Activated B cell treated with CpG ODN at 0.5 μM for 24 hours (primary cell): ENCODE measurements around the gene HSD3B7. TPM values are rescaled to one million over a fixed set of nuclear protein-coding genes. Genes with fewer than 3 reads are reported as not detected.

Experiments
- ATAC-seq: fragments of 200-7000 bp; cut with Tn5 transposase; one replicate; pipeline ENCODE4 v1.10.0; 2021; ENCODE audit warnings: low read depth, mild to moderate bottlenecking, moderate library complexity
- CTCF ChIA-PET: fragments of 350-600 bp; sonication (Branson Sonifier 250); formaldehyde crosslinking; loops from one replicate; lab custom pipeline; 2021; ENCODE audit warnings: antibody characterized with exemption; lab: Charles Lee
- POLR2A ChIA-PET: fragments of 350-600 bp; sonication (Branson Sonifier 250); formaldehyde crosslinking; loops from one replicate; lab custom pipeline; 2021; ENCODE audit warnings: antibody characterized with exemption; lab: Charles Lee
- DNase-seq: peaks from one replicate; pipeline ENCODE4 v3.0.0; 2022
- H3K27ac Mint-ChIP-seq: one replicate; pipeline ENCODE4 v1.8.0; 2020; ENCODE audit warnings: mixed read lengths
- H3K27me3 Mint-ChIP-seq: one replicate; pipeline ENCODE4 v1.8.0; 2021; ENCODE audit warnings: mixed read lengths
- H3K36me3 Mint-ChIP-seq: one replicate; pipeline ENCODE4 v1.8.0; 2021; ENCODE audit warnings: low read depth, mixed read lengths
- H3K4me1 Mint-ChIP-seq: one replicate; pipeline ENCODE4 v1.8.0; 2021; ENCODE audit warnings: mixed read lengths
- H3K4me3 Mint-ChIP-seq: one replicate; pipeline ENCODE4 v1.8.0; 2020; ENCODE audit warnings: mild to moderate bottlenecking, mixed read lengths
- H3K9me3 Mint-ChIP-seq: one replicate; pipeline ENCODE4 v1.8.0; 2020; ENCODE audit warnings: mixed read lengths
- CTCF ChIP-seq: fragments of 200-600 bp; IDR thresholded peaks from one replicate; pipeline ENCODE4 v1.8.0; 2022; ENCODE audit warnings: antibody characterized with exemption, mild to moderate bottlenecking
- intact Hi-C: fragments of 100-400 bp; cut with micrococcal nuclease; formaldehyde crosslinking; loops from one replicate; pipeline ENCODE4 v1.15.1; 2024
- total RNA-seq: library from RNA; stranded (reverse); gene quantifications from 2 replicates; pipeline ENCODE4 v1.2.3, GENCODE V29; 2022

HSD3B7 gene
- total RNA-seq, 1 donor from 2014 or later: 1.3 TPM

- TF ChIP-seq CTCF: no peak
- POLR2A ChIA-PET: no interaction called here
- no peak overlapping the region for H3K4me3 Mint-ChIP-seq
- H3K4me1 Mint-ChIP-seq: no peaks in the 10 kb centered on the region
- CTCF ChIA-PET: no interaction called here
- no peak overlapping the region for H3K27ac Mint-ChIP-seq
- intact Hi-C loops: no loop called here
- H3K9me3 Mint-ChIP-seq: no peaks in the 10 kb centered on the region
- H3K36me3 Mint-ChIP-seq: peaks cover 82% of the 10 kb centered on the region
- no peak for DNase-seq
- H3K27me3 Mint-ChIP-seq: no peaks in the 10 kb centered on the region
- ATAC-seq: no peak
Observed at GRCh38 chr16:30977502-30977901, 7.5 kb upstream of the HSD3B7 start.

- Mint-ChIP-seq H3K9me3 (no peaks in the 10 kb centered on the region), H3K36me3 (peaks cover 81% of the 10 kb centered on the region), H3K27ac (no peak overlapping the region), H3K27me3 (no peaks in the 10 kb centered on the region), H3K4me1 (no peaks in the 10 kb centered on the region), H3K4me3 (no peak overlapping the region)
- intact Hi-C loops: no loop called here
- no peak for ATAC-seq
- no peak for TF ChIP-seq CTCF
- ChIA-PET CTCF (no interaction called here), POLR2A (no interaction called here)
- DNase-seq: no peak
Observed at GRCh38 chr16:30979170-30980022, 5.6 kb upstream of the HSD3B7 start.

GRCh38 chr16:30980023-30980371, 5.0 kb upstream of the HSD3B7 start:
- Mint-ChIP-seq H3K27ac (no peak overlapping the region), H3K27me3 (no peaks in the 10 kb centered on the region), H3K9me3 (no peaks in the 10 kb centered on the region), H3K36me3 (peaks cover 77% of the 10 kb centered on the region), H3K4me3 (no peak overlapping the region), H3K4me1 (no peaks in the 10 kb centered on the region)
- ATAC-seq (no peak), DNase-seq (no peak)
- CTCF ChIA-PET: no interaction called here
- POLR2A ChIA-PET: no interaction called here
- TF ChIP-seq CTCF: no peak
- intact Hi-C loops: no loop called here

GRCh38 chr16:30980434-30980833, 4.6 kb upstream of the HSD3B7 start:
- POLR2A ChIA-PET: no interaction called here
- TF ChIP-seq CTCF: no peak
- Mint-ChIP-seq H3K27ac (no peak overlapping the region), H3K27me3 (no peaks in the 10 kb centered on the region), H3K9me3 (no peaks in the 10 kb centered on the region), H3K36me3 (peaks cover 76% of the 10 kb centered on the region), H3K4me3 (no peak overlapping the region), H3K4me1 (no peaks in the 10 kb centered on the region)
- ATAC-seq (no peak), DNase-seq (no peak)
- CTCF ChIA-PET: no interaction called here
- intact Hi-C loops: no loop called here

GRCh38 chr16:30980959-30981358, 4.0 kb upstream of the HSD3B7 start:
- Mint-ChIP-seq H3K27me3 (no peaks in the 10 kb centered on the region), H3K36me3 (peaks cover 71% of the 10 kb centered on the region), H3K27ac (no peak overlapping the region), H3K4me3 (no peak overlapping the region), H3K4me1 (no peaks in the 10 kb centered on the region), H3K9me3 (no peaks in the 10 kb centered on the region)
- DNase-seq: no peak
- intact Hi-C loops: no loop called here
- no peak for ATAC-seq
- CTCF ChIA-PET: no interaction called here
- no peak for TF ChIP-seq CTCF
- POLR2A ChIA-PET: no interaction called here
